ENCODE data around the gene KCNJ8.

The KCNJ8 gene

GRCh38 chr12:21725731-21726130, 48.8 kb downstream of the KCNJ8 start:
- Histone ChIP-seq H3K9ac (ENCODE audit: low read depth, low read length) (no peak overlapping the region), H3K36me3 (ENCODE audit: insufficient read depth, low read length) (no peaks in the 10 kb centered on the region), H3K27me3 (ENCODE audit: insufficient read depth, low read length, poor library complexity) (no peaks in the 10 kb centered on the region), H3K27ac (ENCODE audit: low read length) (no peak overlapping the region), H3K9me3 (ENCODE audit: insufficient read depth, low read length, severe bottlenecking) (no peaks in the 10 kb centered on the region), H3K4me3 (ENCODE audit: low read depth in 1 of 2, low read length in 2 of 2) (no peak overlapping the region), H4K20me1 (ENCODE audit: insufficient read depth, low read length) (no peaks in the 10 kb centered on the region), H2AFZ (ENCODE audit: low read depth, low read length) (no peak overlapping the region), H3K4me1 (ENCODE audit: insufficient read depth, low read length) (no peaks in the 10 kb centered on the region), H3K79me2 (ENCODE audit: insufficient read depth, low read length) (no peaks in the 10 kb centered on the region), H3K4me2 (ENCODE audit: insufficient read depth, low read length) (no peak overlapping the region)
- DNase-seq (no peak), ATAC-seq (ENCODE audit: insufficient read depth, low read depth) (no peak)
- TF ChIP-seq CTCF (IDR thresholded peaks at IDR 0.05; ENCODE audit: borderline replicate concordance, extremely low read depth, low read length, poor library complexity, severe bottlenecking), result no peak
- no peak for TF ChIP-seq EZH2 (IDR thresholded peaks at IDR 0.05; ENCODE audit: borderline replicate concordance, low read depth, low read length, severe bottlenecking)

- Histone ChIP-seq H3K4me3 (ENCODE audit: low read depth in 1 of 2, low read length in 2 of 2) (no peak overlapping the region), H3K36me3 (ENCODE audit: insufficient read depth, low read length) (no peaks in the 10 kb centered on the region), H3K9ac (ENCODE audit: low read depth, low read length) (no peak overlapping the region), H3K27ac (ENCODE audit: low read length) (no peak overlapping the region), H2AFZ (ENCODE audit: low read depth, low read length) (no peak overlapping the region), H4K20me1 (ENCODE audit: insufficient read depth, low read length) (no peaks in the 10 kb centered on the region), H3K9me3 (ENCODE audit: insufficient read depth, low read length, severe bottlenecking) (no peaks in the 10 kb centered on the region), H3K4me1 (ENCODE audit: insufficient read depth, low read length) (no peaks in the 10 kb centered on the region), H3K79me2 (ENCODE audit: insufficient read depth, low read length) (no peaks in the 10 kb centered on the region), H3K27me3 (ENCODE audit: insufficient read depth, low read length, poor library complexity) (peaks cover 4% of the 10 kb centered on the region), H3K4me2 (ENCODE audit: insufficient read depth, low read length) (no peak overlapping the region)
- ATAC-seq (ENCODE audit: insufficient read depth, low read depth) (no peak), DNase-seq (no peak)
- TF ChIP-seq CTCF (IDR thresholded peaks at IDR 0.05; ENCODE audit: borderline replicate concordance, extremely low read depth, low read length, poor library complexity, severe bottlenecking), result no peak
- no peak for TF ChIP-seq EZH2 (IDR thresholded peaks at IDR 0.05; ENCODE audit: borderline replicate concordance, low read depth, low read length, severe bottlenecking)
Measured at GRCh38 chr12:21718944-21719650, 55.4 kb downstream of the KCNJ8 start.

GRCh38 chr12:21718403-21718802, 56.1 kb downstream of the KCNJ8 start:
- no peak overlapping the region for H3K4me2 ChIP-seq (ENCODE audit: insufficient read depth, low read length)
- H3K27me3 ChIP-seq (ENCODE audit: insufficient read depth, low read length, poor library complexity), result peaks cover 4% of the 10 kb centered on the region
- DNase-seq, result no peak
- no peak overlapping the region for H3K9ac ChIP-seq (ENCODE audit: low read depth, low read length)
- H4K20me1 ChIP-seq (ENCODE audit: insufficient read depth, low read length), result no peaks in the 10 kb centered on the region
- TF ChIP-seq EZH2 (IDR thresholded peaks at IDR 0.05; ENCODE audit: borderline replicate concordance, low read depth, low read length, severe bottlenecking) (no peak), CTCF (IDR thresholded peaks at IDR 0.05; ENCODE audit: borderline replicate concordance, extremely low read depth, low read length, poor library complexity, severe bottlenecking) (no peak)
- H3K4me3 ChIP-seq (ENCODE audit: low read depth in 1 of 2, low read length in 2 of 2), result no peak overlapping the region
- H3K9me3 ChIP-seq (ENCODE audit: insufficient read depth, low read length, severe bottlenecking), result no peaks in the 10 kb centered on the region
- ATAC-seq (ENCODE audit: insufficient read depth, low read depth), result no peak
- no peaks in the 10 kb centered on the region for H3K79me2 ChIP-seq (ENCODE audit: insufficient read depth, low read length)
- H2AFZ ChIP-seq (ENCODE audit: low read depth, low read length), result no peak overlapping the region
- no peaks in the 10 kb centered on the region for H3K4me1 ChIP-seq (ENCODE audit: insufficient read depth, low read length)
- H3K27ac ChIP-seq (ENCODE audit: low read length), result no peak overlapping the region
- H3K36me3 ChIP-seq (ENCODE audit: insufficient read depth, low read length), result no peaks in the 10 kb centered on the region
